Stimulated activated CD4-positive, alpha-beta T cell treated with anti-CD3 and anti-CD28 coated beads, Interleukin-12 subunit alpha, Interleukin-12 subunit beta, amount 100 ng/mL, for 24 hours (primary cell): ENCODE results near the gene GRID2.

Experiments used
- DNase-seq, 2 experiments: peaks; one replicate each; pipeline ENCODE4 v3.0.0-alpha.2; 2020; ENCODE audit warnings: low read depth in 2 of 2

GRID2 gene

GRCh38 chr4:92953462-92953861, 649.7 kb downstream of the GRID2 start:
- DNase-seq = no peak

- no peak for DNase-seq
These were observed 658.1 kb downstream of the GRID2 start for GRCh38 chr4:92961881-92962280.

- no peak for DNase-seq
These were observed 659.1 kb downstream of the GRID2 start for GRCh38 chr4:92962831-92963230.

- DNase-seq = no peak
These were observed 664.8 kb downstream of the GRID2 start for GRCh38 chr4:92968556-92968955.

GRCh38 chr4:92968996-92969395, 665.2 kb downstream of the GRID2 start:
- no peak for DNase-seq

- no peak for DNase-seq
These were observed 666.0 kb downstream of the GRID2 start for GRCh38 chr4:92969650-92970379.

- no peak for DNase-seq
These were observed 667.2 kb downstream of the GRID2 start for GRCh38 chr4:92970996-92971395.

GRCh38 chr4:92988301-92988700, 684.5 kb downstream of the GRID2 start:
- no peak for DNase-seq

- no peak for DNase-seq
These were observed 689.0 kb downstream of the GRID2 start for GRCh38 chr4:92992758-92993157.

- no peak for DNase-seq
These were observed 691.0 kb downstream of the GRID2 start for GRCh38 chr4:92994727-92995126.

- DNase-seq = no peak
These were observed 692.8 kb downstream of the GRID2 start for GRCh38 chr4:92996533-92996932.

- DNase-seq = no peak
These were observed 697.1 kb downstream of the GRID2 start for GRCh38 chr4:93000910-93001309.

GRCh38 chr4:93002240-93002639, 698.5 kb downstream of the GRID2 start:
- DNase-seq = no peak

GRCh38 chr4:93016350-93016749, 712.6 kb downstream of the GRID2 start:
- no peak for DNase-seq

- no peak for DNase-seq
These were observed 714.5 kb downstream of the GRID2 start for GRCh38 chr4:93018243-93018642.

- no peak for DNase-seq
These were observed 715.0 kb downstream of the GRID2 start for GRCh38 chr4:93018806-93019205.

- no peak for DNase-seq
These were observed 726.0 kb downstream of the GRID2 start for GRCh38 chr4:93029769-93030168.

- DNase-seq = no peak
These were observed 726.9 kb downstream of the GRID2 start for GRCh38 chr4:93030670-93031069.

GRCh38 chr4:93031431-93032098, 727.8 kb downstream of the GRID2 start:
- DNase-seq = no peak

- no peak for DNase-seq
These were observed 739.0 kb downstream of the GRID2 start for GRCh38 chr4:93042746-93043145.

- DNase-seq = no peak
These were observed 749.4 kb downstream of the GRID2 start for GRCh38 chr4:93053140-93053539.

GRCh38 chr4:93061826-93062225, 758.1 kb downstream of the GRID2 start:
- DNase-seq = no peak

- DNase-seq = no peak
These were observed 759.6 kb downstream of the GRID2 start for GRCh38 chr4:93063325-93063724.

- no peak for DNase-seq
These were observed 762.0 kb downstream of the GRID2 start for GRCh38 chr4:93065790-93066189.
